Kidney epithelial cell (primary cell): ENCODE results near the gene EIF4ENIF1. TPM values are rescaled to one million over a fixed set of nuclear protein-coding genes. Genes with fewer than 3 reads are reported as not detected.

ENCODE experiments used
- DNase-seq: peaks from one replicate; pipeline ENCODE4 v3.0.0-alpha.2; 2010; ENCODE audit warnings: low read depth
- H3K27me3 ChIP-seq: 2 replicates; pipeline ENCODE4 v1.6.0; 2011; ENCODE audit warnings: low read length; ENCODE audit not compliant: control insufficient read depth, insufficient read depth
- H3K36me3 ChIP-seq: 2 replicates; pipeline ENCODE4 v1.5.1; 2011; ENCODE audit warnings: low read length; ENCODE audit not compliant: control insufficient read depth, insufficient read depth
- H3K4me3 ChIP-seq: 2 replicates; pipeline ENCODE4 v1.5.1; 2011; ENCODE audit warnings: low read depth, mild to moderate bottlenecking, control low read depth, low read length
- CTCF ChIP-seq: IDR thresholded peaks from 2 replicates; pipeline ENCODE4 v1.5.1; 2011; ENCODE audit warnings: mild to moderate bottlenecking, moderate library complexity, low read length, control low read depth, inconsistent platforms; ENCODE audit not compliant: insufficient read depth, poor library complexity, severe bottlenecking
- total RNA-seq: library from RNA; depleted of rRNA; stranded (reverse); fragments of >200 nt; gene quantifications from 2 replicates; pipeline ENCODE4 v1.2.3, GENCODE V29; 2015

The EIF4ENIF1 gene
- total RNA-seq, 1 donor from 2014 or later = 11.9 TPM

- TF ChIP-seq CTCF = no peak
- no peak for DNase-seq
- H3K36me3 ChIP-seq = peaks cover 1% of the 10 kb centered on the region
These were observed 46.1 kb downstream of the EIF4ENIF1 start for GRCh38 chr22:31443516-31443915.

GRCh38 chr22:31442768-31443489 lies 46.7 kb downstream of the EIF4ENIF1 start:
- TF ChIP-seq CTCF = no peak
- Histone ChIP-seq H3K27me3 (no peaks in the 10 kb centered on the region), H3K36me3 (peaks cover 1% of the 10 kb centered on the region), H3K4me3 (no peak overlapping the region)
- DNase-seq = no peak

More at GRCh38 chr22:31443516-31443915, 46.1 kb downstream of the EIF4ENIF1 start:
- Histone ChIP-seq H3K27me3 (no peaks in the 10 kb centered on the region), H3K4me3 (no peak overlapping the region)

- peaks cover 2% of the 10 kb centered on the region for H3K36me3 ChIP-seq
- no peaks in the 10 kb centered on the region for H3K27me3 ChIP-seq
- H3K4me3 ChIP-seq = no peak overlapping the region
- no peak for TF ChIP-seq CTCF
- no peak for DNase-seq
These were observed 48.0 kb downstream of the EIF4ENIF1 start for GRCh38 chr22:31441652-31442051.

- peaks cover 2% of the 10 kb centered on the region for H3K36me3 ChIP-seq
- no peaks in the 10 kb centered on the region for H3K27me3 ChIP-seq
- H3K4me3 ChIP-seq = no peak overlapping the region
- TF ChIP-seq CTCF = no peak
- no peak for DNase-seq
These were observed 49.0 kb downstream of the EIF4ENIF1 start for GRCh38 chr22:31440681-31441080.

GRCh38 chr22:31439808-31440207 lies 49.8 kb downstream of the EIF4ENIF1 start:
- Histone ChIP-seq H3K36me3 (peaks cover 2% of the 10 kb centered on the region), H3K4me3 (no peak overlapping the region), H3K27me3 (no peaks in the 10 kb centered on the region)
- TF ChIP-seq CTCF = no peak
- no peak for DNase-seq

- no peak for TF ChIP-seq CTCF
- H3K27me3 ChIP-seq = no peaks in the 10 kb centered on the region
- peaks cover 1% of the 10 kb centered on the region for H3K36me3 ChIP-seq
- H3K4me3 ChIP-seq = no peak overlapping the region
- no peak for DNase-seq
These were observed 53.5 kb downstream of the EIF4ENIF1 start for GRCh38 chr22:31436132-31436531.
